Measurements from ENCODE around the gene DDR2.

Gene DDR2

GRCh38 chr1:162667381-162668080, 35.3 kb downstream of the DDR2 start:
- H3K4me3 ChIP-seq (ENCODE audit: low read depth, low read length): no peak overlapping the region
- no peak for TF ChIP-seq MYC (IDR thresholded peaks at IDR 0.05; ENCODE audit: low read depth, low read length)
- TF ChIP-seq POLR2A (IDR thresholded peaks at IDR 0.05; ENCODE audit: extremely low read depth, insufficient read length): no peak
- no peak for TF ChIP-seq CTCF (IDR thresholded peaks at IDR 0.05; ENCODE audit: low read depth, low read length)
- no peak for TF ChIP-seq MAX (IDR thresholded peaks at IDR 0.05; ENCODE audit: low read depth, low read length)
- no peak for DNase-seq (ENCODE audit: low read depth)

DNA sequence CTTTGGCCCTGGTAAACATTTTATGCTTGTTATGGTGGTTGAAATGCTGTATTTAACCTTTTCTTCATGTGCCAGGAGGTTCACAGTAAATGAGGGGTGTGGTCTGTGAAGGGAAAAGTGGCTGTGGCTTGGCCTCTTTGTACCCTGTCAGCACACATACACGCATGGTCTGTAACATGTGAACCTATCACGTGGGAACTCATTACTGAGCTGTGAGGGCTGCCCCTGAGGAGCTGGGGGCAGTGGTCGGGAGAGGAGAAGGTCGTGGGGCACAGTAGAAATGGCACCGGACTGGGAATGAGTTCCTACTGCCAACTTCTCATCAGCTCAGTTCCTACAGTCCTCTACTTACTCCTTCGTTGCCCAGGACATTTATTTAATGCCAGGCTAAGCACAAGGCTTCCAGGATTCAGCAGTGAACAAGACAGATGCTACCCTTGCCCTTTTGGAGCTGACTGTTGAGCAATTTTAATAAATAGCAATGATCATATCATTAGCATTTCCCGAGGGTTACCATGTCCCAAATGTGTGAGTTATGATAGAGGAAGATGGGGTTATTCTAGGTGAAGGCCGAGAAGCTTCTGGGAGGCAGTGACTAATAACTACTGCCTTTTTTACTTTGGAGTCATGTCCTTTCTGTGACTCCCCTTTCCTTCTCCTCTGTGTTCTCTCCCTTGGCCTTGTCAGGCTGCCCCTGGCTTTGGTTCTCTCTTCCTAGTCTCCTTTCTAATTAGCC, 38.8 kb downstream of the DDR2 start:
- no peak overlapping the region for H3K4me3 ChIP-seq (ENCODE audit: low read depth, low read length)
- TF ChIP-seq MYC (IDR thresholded peaks at IDR 0.05; ENCODE audit: low read depth, low read length) (no peak), MAX (IDR thresholded peaks at IDR 0.05; ENCODE audit: low read depth, low read length) (no peak), POLR2A (IDR thresholded peaks at IDR 0.05; ENCODE audit: extremely low read depth, insufficient read length) (no peak), CTCF (IDR thresholded peaks at IDR 0.05; ENCODE audit: low read depth, low read length) (no peak)
- DNase-seq (ENCODE audit: low read depth): no peak

DNA sequence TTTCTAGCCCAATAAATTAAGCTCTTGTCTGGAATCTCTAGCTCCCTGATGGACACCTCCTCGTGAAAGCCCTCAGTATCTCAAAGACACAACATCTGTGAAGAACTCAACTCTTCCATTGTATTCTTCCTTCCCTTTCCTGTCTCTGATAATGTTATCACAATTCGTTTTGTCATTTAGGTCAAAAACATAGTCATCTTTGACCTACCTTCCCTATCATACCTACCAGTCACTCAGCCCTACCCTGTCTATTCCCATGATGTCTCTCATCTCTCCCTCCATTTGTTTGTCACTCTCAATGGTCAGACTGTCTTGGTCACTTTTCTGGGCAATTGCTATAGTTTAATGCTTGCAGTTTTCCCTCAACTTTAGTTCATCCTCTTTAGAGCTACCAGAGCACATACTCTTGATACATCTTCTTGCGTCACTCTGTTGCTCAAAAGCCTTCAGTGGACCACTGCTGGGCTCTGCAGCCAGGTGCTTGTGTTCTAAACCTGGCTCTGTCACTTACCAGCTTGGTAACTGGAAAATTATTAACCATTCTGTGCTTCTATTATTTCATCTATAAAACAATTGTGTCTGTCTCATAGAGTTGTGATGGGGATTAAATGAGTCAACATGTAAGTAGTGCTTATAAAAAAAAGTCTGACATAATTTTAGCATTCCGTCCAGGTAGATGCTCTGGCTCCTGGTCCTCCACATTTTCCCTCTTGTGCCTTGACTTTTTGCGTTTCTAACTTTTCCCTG, 39.6 kb downstream of the DDR2 start:
- DNase-seq (ENCODE audit: low read depth): no peak
- H3K4me3 ChIP-seq (ENCODE audit: low read depth, low read length): no peak overlapping the region
- TF ChIP-seq MYC (IDR thresholded peaks at IDR 0.05; ENCODE audit: low read depth, low read length): no peak
- TF ChIP-seq POLR2A (IDR thresholded peaks at IDR 0.05; ENCODE audit: extremely low read depth, insufficient read length): no peak
- TF ChIP-seq CTCF (IDR thresholded peaks at IDR 0.05; ENCODE audit: low read depth, low read length): no peak
- TF ChIP-seq MAX (IDR thresholded peaks at IDR 0.05; ENCODE audit: low read depth, low read length): no peak

DNA sequence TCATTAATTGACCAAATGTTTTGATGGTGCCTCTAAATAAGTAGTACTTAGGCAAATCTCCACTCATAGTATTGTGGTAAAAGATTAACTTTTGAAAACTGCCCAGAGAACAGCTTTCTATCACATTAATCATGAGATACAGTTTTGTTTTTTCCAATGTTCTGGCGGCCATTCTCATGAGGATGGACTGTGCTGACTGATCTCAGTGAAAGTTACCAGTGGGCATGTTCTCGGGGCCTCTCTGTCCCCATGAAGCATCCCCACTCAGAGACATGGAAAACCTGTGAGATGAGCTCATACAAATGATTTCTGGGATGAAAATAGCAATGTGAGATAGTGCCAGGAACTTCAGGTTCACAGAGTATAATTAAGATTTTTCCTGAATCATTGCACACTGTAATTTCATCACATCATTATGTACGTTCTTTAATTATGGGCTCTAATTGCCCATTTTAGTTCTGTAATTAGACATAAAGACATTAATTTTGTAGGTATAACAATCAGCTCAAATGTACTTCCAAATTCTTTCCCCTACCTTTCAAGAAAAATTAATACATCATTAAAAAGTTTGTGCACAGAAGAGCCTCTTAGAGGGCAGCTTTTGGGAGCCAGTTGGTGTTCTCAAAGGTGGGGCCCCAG, 40.5 kb downstream of the DDR2 start:
- no peak for TF ChIP-seq MAX (IDR thresholded peaks at IDR 0.05; ENCODE audit: low read depth, low read length)
- TF ChIP-seq POLR2A (IDR thresholded peaks at IDR 0.05; ENCODE audit: extremely low read depth, insufficient read length): no peak
- TF ChIP-seq CTCF (IDR thresholded peaks at IDR 0.05; ENCODE audit: low read depth, low read length): no peak
- no peak for TF ChIP-seq MYC (IDR thresholded peaks at IDR 0.05; ENCODE audit: low read depth, low read length)
- H3K4me3 ChIP-seq (ENCODE audit: low read depth, low read length): no peak overlapping the region
- DNase-seq (ENCODE audit: low read depth): no peak

DNA sequence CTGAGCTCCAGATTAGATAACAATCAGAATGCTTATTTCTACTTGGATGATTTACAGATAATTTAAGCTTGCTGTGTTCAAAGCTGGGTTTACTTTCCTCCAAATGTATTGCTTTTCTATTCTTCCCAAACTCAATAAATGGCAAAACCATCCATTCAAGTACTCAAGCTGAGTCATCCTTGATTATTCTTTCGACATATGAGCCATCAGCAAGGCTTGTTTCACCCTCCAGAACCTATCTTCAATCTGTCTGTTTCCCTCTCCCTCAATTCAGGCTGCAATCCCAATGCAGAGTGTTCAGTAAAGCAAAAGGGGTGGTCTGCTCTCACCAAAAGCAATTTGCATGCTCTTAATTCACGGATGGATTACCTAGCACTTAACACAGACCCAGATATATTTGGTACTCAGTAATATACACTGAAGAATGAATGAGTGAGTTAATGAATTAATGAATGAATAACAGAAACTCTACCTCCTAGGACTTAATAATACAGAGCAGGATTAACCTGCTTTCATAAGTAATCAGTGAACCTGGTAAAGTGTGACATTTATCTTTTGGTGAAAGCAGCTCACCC, 41.9 kb downstream of the DDR2 start:
- no peak for TF ChIP-seq POLR2A (IDR thresholded peaks at IDR 0.05; ENCODE audit: extremely low read depth, insufficient read length)
- no peak for TF ChIP-seq MAX (IDR thresholded peaks at IDR 0.05; ENCODE audit: low read depth, low read length)
- TF ChIP-seq MYC (IDR thresholded peaks at IDR 0.05; ENCODE audit: low read depth, low read length): no peak
- TF ChIP-seq CTCF (IDR thresholded peaks at IDR 0.05; ENCODE audit: low read depth, low read length): no peak
- H3K4me3 ChIP-seq (ENCODE audit: low read depth, low read length): no peak overlapping the region
- DNase-seq (ENCODE audit: low read depth): no peak
